Caco-2 (cell line): ENCODE results near the gene FOXI1. TPM values are rescaled to one million over a fixed set of nuclear protein-coding genes. Genes with fewer than 3 reads are reported as not detected.

Source experiments
- BruUV-seq: library from RNA; stranded (reverse); fragments of 400-500 nt; replicated peaks from 2 replicates; lab custom pipeline; 2021; lab: Mats Ljungman, UMichigan
- CTCF ChIA-PET: fragments of 300-600 bp; sonication (Branson Sonifier 250); formaldehyde crosslinking; loops from one replicate; lab custom pipeline; 2022; ENCODE audit warnings: antibody characterized with exemption; lab: Charles Lee
- POLR2A ChIA-PET: fragments of 300-600 bp; sonication (Branson Sonifier 250); formaldehyde crosslinking; loops from one replicate; lab custom pipeline; 2022; ENCODE audit warnings: antibody characterized with exemption; lab: Charles Lee
- DNase-seq, 2 experiments: peaks; one replicate each; pipeline versions ENCODE4 v3.0.0 to v3.0.0-alpha.2; 2020 to 2022
- H3K27me3 ChIP-seq: replicated peaks from 2 replicates; pipeline ENCODE4 v1.6.0; 2011; ENCODE audit warnings: low read length; ENCODE audit not compliant: control insufficient read depth, insufficient read depth
- H3K36me3 ChIP-seq: 2 replicates; pipeline ENCODE4 v1.5.1; 2011; ENCODE audit warnings: low read length; ENCODE audit not compliant: control insufficient read depth, insufficient read depth
- H3K4me1 ChIP-seq: fragments of 250-450 bp; sonication (Bioruptor Pico); 2 replicates; pipeline ENCODE4 v1.5.1; 2020; ENCODE audit warnings: mild to moderate bottlenecking
- H3K4me3 ChIP-seq: 2 replicates; pipeline ENCODE4 v1.5.1; 2011; ENCODE audit warnings: low read depth, mild to moderate bottlenecking, control low read depth, low read length
- H3K9me3 ChIP-seq: fragments of 250-450 bp; sonication (Bioruptor Pico); 2 replicates; pipeline ENCODE4 v1.5.1; 2020; ENCODE audit warnings: mild to moderate bottlenecking, moderate library complexity
- H3K27ac Mint-ChIP-seq: one replicate; pipeline ENCODE4 v1.8.0; 2022; ENCODE audit warnings: mixed read lengths; ENCODE audit not compliant: unreplicated experiment
- H3K27me3 Mint-ChIP-seq: one replicate; pipeline ENCODE4 v1.8.0; 2022; ENCODE audit warnings: mixed read lengths; ENCODE audit not compliant: insufficient read depth, unreplicated experiment
- H3K36me3 Mint-ChIP-seq: one replicate; pipeline ENCODE4 v1.8.0; 2022; ENCODE audit warnings: mild to moderate bottlenecking, mixed read lengths; ENCODE audit not compliant: insufficient read depth, unreplicated experiment
- H3K4me1 Mint-ChIP-seq: one replicate; pipeline ENCODE4 v1.8.0; 2022; ENCODE audit warnings: low read depth, mixed read lengths; ENCODE audit not compliant: unreplicated experiment
- H3K4me3 Mint-ChIP-seq: one replicate; pipeline ENCODE4 v1.8.0; 2022; ENCODE audit warnings: mild to moderate bottlenecking, moderate library complexity, mixed read lengths; ENCODE audit not compliant: unreplicated experiment
- H3K9me3 Mint-ChIP-seq: one replicate; pipeline ENCODE4 v1.8.0; 2022; ENCODE audit warnings: mixed read lengths; ENCODE audit not compliant: unreplicated experiment
- intact Hi-C: fragments of 100-400 bp; cut with micrococcal nuclease; formaldehyde crosslinking; loops from one replicate; pipeline ENCODE4 v1.10.0; 2022; ENCODE audit not compliant: unreplicated experiment
- total RNA-seq: library from RNA; stranded (reverse); gene quantifications from 2 replicates; pipeline ENCODE4 v1.2.3, GENCODE V29; 2022
- TF ChIP-seq, protein P1 (sequence below), 2 experiments: fragments of 200-600 bp in 1 of 2; IDR thresholded peaks; 1 replicate in 1 of 2; 2 replicates in 1 of 2; pipeline versions ENCODE4 v1.5.1 to v1.8.0; 2011 to 2022; ENCODE audit warnings: antibody characterized with exemption in 1 of 2, control low read depth in 1 of 2, inconsistent platforms in 1 of 2, low read depth in 1 of 2, low read length in 1 of 2, mild to moderate bottlenecking in 1 of 2, moderate library complexity in 1 of 2; ENCODE audit not compliant: insufficient read depth in 1 of 2, severe bottlenecking in 1 of 2, unreplicated experiment in 1 of 2

FOXI1 gene
- total RNA-seq, 1 experiment from 2014 or later: 0.14 TPM

GRCh38 chr5:170075696-170076095, 30.0 kb upstream of the FOXI1 start:
- no TSS peak for BruUV-seq
- intact Hi-C loops: no loop called here
- ChIA-PET POLR2A (no interaction called here), CTCF (interaction anchor here (1.0 kb wide), 1 partner anchor 374 kb away, joined by 3 read pairs; no protein-coding TSS in a partner anchor)
- Histone ChIP-seq H3K9me3 (no peaks in the 10 kb centered on the region), H3K4me3 (no peak overlapping the region), H3K4me1 (no peaks in the 10 kb centered on the region), H3K36me3 (no peaks in the 10 kb centered on the region), H3K27me3 (no peaks in the 10 kb centered on the region)
- peaks cover 10% of the 10 kb centered on the region for H3K27me3 Mint-ChIP-seq
- H3K9me3 Mint-ChIP-seq: no peaks in the 10 kb centered on the region
- TF ChIP-seq, protein P1, sequence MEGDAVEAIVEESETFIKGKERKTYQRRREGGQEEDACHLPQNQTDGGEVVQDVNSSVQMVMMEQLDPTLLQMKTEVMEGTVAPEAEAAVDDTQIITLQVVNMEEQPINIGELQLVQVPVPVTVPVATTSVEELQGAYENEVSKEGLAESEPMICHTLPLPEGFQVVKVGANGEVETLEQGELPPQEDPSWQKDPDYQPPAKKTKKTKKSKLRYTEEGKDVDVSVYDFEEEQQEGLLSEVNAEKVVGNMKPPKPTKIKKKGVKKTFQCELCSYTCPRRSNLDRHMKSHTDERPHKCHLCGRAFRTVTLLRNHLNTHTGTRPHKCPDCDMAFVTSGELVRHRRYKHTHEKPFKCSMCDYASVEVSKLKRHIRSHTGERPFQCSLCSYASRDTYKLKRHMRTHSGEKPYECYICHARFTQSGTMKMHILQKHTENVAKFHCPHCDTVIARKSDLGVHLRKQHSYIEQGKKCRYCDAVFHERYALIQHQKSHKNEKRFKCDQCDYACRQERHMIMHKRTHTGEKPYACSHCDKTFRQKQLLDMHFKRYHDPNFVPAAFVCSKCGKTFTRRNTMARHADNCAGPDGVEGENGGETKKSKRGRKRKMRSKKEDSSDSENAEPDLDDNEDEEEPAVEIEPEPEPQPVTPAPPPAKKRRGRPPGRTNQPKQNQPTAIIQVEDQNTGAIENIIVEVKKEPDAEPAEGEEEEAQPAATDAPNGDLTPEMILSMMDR (IDR thresholded peaks at IDR 0.05; ENCODE audit: insufficient read depth in 1 of 2, low read depth in 1 of 2, low read length in 1 of 2, severe bottlenecking in 1 of 2, unreplicated experiment in 1 of 2): no peak
- DNase-seq: no peak
- no peaks in the 10 kb centered on the region for H3K36me3 Mint-ChIP-seq
- no peak overlapping the region for H3K27ac Mint-ChIP-seq
- H3K4me1 Mint-ChIP-seq: no peaks in the 10 kb centered on the region
- H3K4me3 Mint-ChIP-seq: no peak overlapping the region

DNA sequence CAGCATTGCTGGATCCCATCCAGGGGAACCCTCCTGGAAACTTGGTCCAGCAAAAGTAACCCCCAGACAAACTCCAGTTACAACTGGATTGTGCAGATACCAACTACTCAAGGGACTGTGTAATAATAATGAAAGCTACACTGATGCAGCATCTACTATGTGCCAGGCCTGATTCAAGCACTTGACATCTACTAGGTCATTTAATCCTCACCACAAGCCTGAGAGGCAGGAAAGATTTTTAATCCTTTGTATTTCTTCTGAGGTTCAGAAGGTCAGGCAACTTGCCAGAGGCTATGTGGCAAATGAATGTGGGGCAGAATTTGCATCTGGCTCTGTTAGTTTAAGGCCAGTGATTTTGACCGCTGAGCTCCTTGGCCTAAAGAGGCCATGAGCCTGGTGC, 29.5 kb upstream of the FOXI1 start:
- no TSS peak for BruUV-seq
- Mint-ChIP-seq H3K4me1 (no peaks in the 10 kb centered on the region), H3K36me3 (no peaks in the 10 kb centered on the region), H3K27ac (no peak overlapping the region), H3K27me3 (peaks cover 10% of the 10 kb centered on the region), H3K9me3 (no peaks in the 10 kb centered on the region), H3K4me3 (no peak overlapping the region)
- Histone ChIP-seq H3K4me3 (no peak overlapping the region), H3K9me3 (no peaks in the 10 kb centered on the region), H3K27me3 (no peaks in the 10 kb centered on the region), H3K4me1 (no peaks in the 10 kb centered on the region), H3K36me3 (no peaks in the 10 kb centered on the region)
- TF ChIP-seq, protein P1 (IDR thresholded peaks at IDR 0.05; ENCODE audit: insufficient read depth in 1 of 2, low read depth in 1 of 2, low read length in 1 of 2, severe bottlenecking in 1 of 2, unreplicated experiment in 1 of 2): no peak
- no peak for DNase-seq
- ChIA-PET POLR2A (no interaction called here), CTCF (interaction anchor here (1.0 kb wide), 1 partner anchor 374 kb away, joined by 3 read pairs; no protein-coding TSS in a partner anchor)
- intact Hi-C loops: no loop called here

DNA sequence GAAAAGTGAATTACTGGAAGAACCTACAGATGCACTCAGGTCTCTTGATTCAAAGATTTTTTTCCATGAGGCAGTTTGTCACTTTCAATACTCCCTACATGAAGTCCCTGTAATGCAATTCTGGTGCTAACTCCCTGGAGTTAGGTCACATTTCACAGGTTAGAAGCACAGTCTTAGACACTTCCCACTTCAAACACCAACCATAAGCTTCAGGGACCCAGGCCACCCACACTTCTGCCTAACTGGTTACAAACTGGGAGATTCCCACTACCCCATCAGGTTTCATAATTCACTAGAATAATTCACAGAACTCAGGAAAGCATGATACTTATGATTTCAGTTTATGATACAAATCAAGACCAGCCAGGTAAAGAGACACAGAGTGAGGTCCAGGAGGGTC, 29.0 kb upstream of the FOXI1 start:
- Mint-ChIP-seq H3K27ac (no peak overlapping the region), H3K9me3 (no peaks in the 10 kb centered on the region), H3K36me3 (no peaks in the 10 kb centered on the region), H3K27me3 (peaks cover 12% of the 10 kb centered on the region), H3K4me1 (no peaks in the 10 kb centered on the region), H3K4me3 (no peak overlapping the region)
- DNase-seq: no peak
- POLR2A ChIA-PET: no interaction called here
- Histone ChIP-seq H3K9me3 (no peaks in the 10 kb centered on the region), H3K4me1 (no peaks in the 10 kb centered on the region), H3K27me3 (no peaks in the 10 kb centered on the region), H3K4me3 (no peak overlapping the region), H3K36me3 (no peaks in the 10 kb centered on the region)
- CTCF ChIA-PET: no interaction called here
- no TSS peak for BruUV-seq
- intact Hi-C loops: no loop called here
- TF ChIP-seq, protein P1 (IDR thresholded peaks at IDR 0.05; ENCODE audit: insufficient read depth in 1 of 2, low read depth in 1 of 2, low read length in 1 of 2, severe bottlenecking in 1 of 2, unreplicated experiment in 1 of 2): no peak
